ENCODE data around the gene KRTAP10-9.
"Not testable (repeated sequence)": the region's sequence is repeated elsewhere in the genome, so short reads cannot be mapped to it uniquely, and the experiment has no call there.

KRTAP10-9 gene

GRCh38 chr21:44644878-44645277, 18.0 kb downstream of the KRTAP10-9 start:
- no peak for DNase-seq

GRCh38 chr21:44646366-44647221, 19.7 kb downstream of the KRTAP10-9 start, which contains the start of gene KRTAP10-11:
TSS of gene KRTAP10-11 (plus strand) at chr21:44646414. CDS start at chr21:44646459, 45 bp downstream.
- DNase-seq = not testable (repeated sequence)

GRCh38 chr21:44647222-44647552, 20.3 kb downstream of the KRTAP10-9 start:
- no peak for DNase-seq

- no peak for DNase-seq
Measured at GRCh38 chr21:44648557-44649311, 21.8 kb downstream of the KRTAP10-9 start.

GRCh38 chr21:44649521-44650100, 22.7 kb downstream of the KRTAP10-9 start:
- DNase-seq = no peak

GRCh38 chr21:44650265-44650972, 23.5 kb downstream of the KRTAP10-9 start:
- DNase-seq = no peak

- DNase-seq = no peak
Measured at GRCh38 chr21:44650973-44651675, 24.2 kb downstream of the KRTAP10-9 start.

- DNase-seq = no peak
Measured at GRCh38 chr21:44653123-44653522, 26.2 kb downstream of the KRTAP10-9 start.

GRCh38 chr21:44653656-44654575, 27.0 kb downstream of the KRTAP10-9 start:
- no peak for DNase-seq

- no peak for DNase-seq
Measured at GRCh38 chr21:44654576-44655175, 27.8 kb downstream of the KRTAP10-9 start, which contains the start of gene KRTAP12-4. TSS of gene KRTAP12-4 (minus strand) at chr21:44654659. CDS start at chr21:44654614, 45 bp downstream.

- no peak for DNase-seq
Measured at GRCh38 chr21:44656868-44657267, 30.0 kb downstream of the KRTAP10-9 start.

GRCh38 chr21:44657635-44658540, 31.0 kb downstream of the KRTAP10-9 start, which contains the start of gene KRTAP12-3:
TSS of gene KRTAP12-3 (plus strand) at chr21:44657932. CDS start at chr21:44657980, 48 bp downstream.
- no peak for DNase-seq

- no peak for DNase-seq
Measured at GRCh38 chr21:44658541-44658910, 31.6 kb downstream of the KRTAP10-9 start.

- no peak for DNase-seq
Measured at GRCh38 chr21:44658913-44659595, 32.2 kb downstream of the KRTAP10-9 start.

- not testable (repeated sequence) for DNase-seq
Measured at GRCh38 chr21:44661567-44661966, 34.7 kb downstream of the KRTAP10-9 start.

GRCh38 chr21:44664691-44665090, 37.8 kb downstream of the KRTAP10-9 start:
- no peak for DNase-seq

GRCh38 chr21:44666401-44667320, 39.8 kb downstream of the KRTAP10-9 start, which contains the start of gene KRTAP12-2:
TSS of gene KRTAP12-2 (minus strand) at chr21:44666927. CDS start at chr21:44666886, 41 bp downstream.
- DNase-seq = no peak
